Neuronal stem cell (in vitro differentiated cells): ENCODE data around the gene DQX1.

Experiments used
- DNase-seq: peaks from one replicate; pipeline ENCODE4 v3.0.0-alpha.2; 2013; ENCODE audit warnings: low spot score
- H2AFZ ChIP-seq: one replicate; pipeline ENCODE4 v1.6.1; 2013; ENCODE audit warnings: mild to moderate bottlenecking, low read length, inconsistent platforms
- H2AK5ac ChIP-seq: 2 replicates; pipeline ENCODE4 v1.6.1; 2013; ENCODE audit warnings: low read depth, mild to moderate bottlenecking, inconsistent platforms, low read length, moderate library complexity, mixed read lengths
- H2BK120ac ChIP-seq: 2 replicates; pipeline ENCODE4 v1.6.1; 2013; ENCODE audit warnings: low read depth, mild to moderate bottlenecking, inconsistent platforms, low read length, moderate library complexity, mixed read lengths
- H2BK12ac ChIP-seq: one replicate; pipeline ENCODE4 v1.6.1; 2013; ENCODE audit warnings: low read length, inconsistent platforms
- H2BK15ac ChIP-seq: 2 replicates; pipeline ENCODE4 v1.6.1; 2013; ENCODE audit warnings: mild to moderate bottlenecking, low read length, inconsistent platforms, mixed read lengths
- H2BK5ac ChIP-seq: one replicate; pipeline ENCODE4 v1.6.1; 2013; ENCODE audit warnings: inconsistent platforms, mild to moderate bottlenecking, low read length, moderate library complexity
- H3K14ac ChIP-seq: one replicate; pipeline ENCODE4 v1.6.1; 2013; ENCODE audit warnings: low read length, inconsistent platforms
- H3K18ac ChIP-seq: 2 replicates; pipeline ENCODE4 v1.6.1; 2013; ENCODE audit warnings: low read length, inconsistent platforms
- H3K23ac ChIP-seq: 2 replicates; pipeline ENCODE4 v1.6.1; 2013; ENCODE audit warnings: low read depth, mild to moderate bottlenecking, mixed read lengths, low read length, inconsistent platforms; ENCODE audit not compliant: poor library complexity
- H3K27ac ChIP-seq: replicated peaks from 3 replicates; pipeline ENCODE4 v1.5.1; 2013; ENCODE audit warnings: low read length, inconsistent platforms
- H3K27me3 ChIP-seq, 3 experiments: 2 replicates each; pipeline ENCODE4 v1.6.1; 2013; ENCODE audit warnings: low read length in 3 of 3, mild to moderate bottlenecking in 2 of 3, inconsistent platforms in 1 of 3, low read depth in 1 of 3, mixed read lengths in 1 of 3, moderate library complexity in 1 of 3; ENCODE audit not compliant: control insufficient read depth in 3 of 3, insufficient read depth in 3 of 3
- H3K36me3 ChIP-seq, 2 donors: replicated peaks in 1 of 2; 2 replicates each; pipeline ENCODE4 v1.6.1; 2013; ENCODE audit warnings: low read length in 2 of 2; ENCODE audit not compliant: control insufficient read depth in 2 of 2, insufficient read depth in 2 of 2
- H3K4ac ChIP-seq: 2 replicates; pipeline ENCODE4 v1.6.1; 2013; ENCODE audit warnings: inconsistent platforms, mild to moderate bottlenecking, low read length, moderate library complexity
- H3K4me1 ChIP-seq, 2 donors: 1 replicate in 1 of 2; 2 replicates in 1 of 2; pipeline ENCODE4 v1.6.1; 2013; ENCODE audit warnings: low read length in 2 of 2, low read depth in 1 of 2; ENCODE audit not compliant: control insufficient read depth in 2 of 2, insufficient read depth in 1 of 2
- H3K4me2 ChIP-seq: one replicate; pipeline ENCODE4 v1.6.1; 2013; ENCODE audit warnings: mild to moderate bottlenecking, low read length, inconsistent platforms; ENCODE audit not compliant: insufficient read depth, poor library complexity, severe bottlenecking
- H3K4me3 ChIP-seq, 2 donors: 2 replicates each; pipeline ENCODE4 v1.5.1; 2013; ENCODE audit warnings: low read length in 2 of 2, mild to moderate bottlenecking in 2 of 2, inconsistent platforms in 1 of 2, moderate library complexity in 1 of 2
- H3K79me1 ChIP-seq: one replicate; pipeline ENCODE4 v1.6.1; 2013; ENCODE audit warnings: low read depth, mild to moderate bottlenecking, inconsistent platforms, low read length, moderate library complexity
- H3K9ac ChIP-seq: one replicate; pipeline ENCODE4 v1.6.1; 2013; ENCODE audit warnings: mild to moderate bottlenecking, low read depth, low read length, inconsistent platforms; ENCODE audit not compliant: poor library complexity
- H3K9me3 ChIP-seq, 2 donors: replicated peaks in 1 of 2; 2 replicates each; pipeline versions ENCODE3 to v1.6.1; 2013; ENCODE audit warnings: low read length in 2 of 2, mild to moderate bottlenecking in 2 of 2, inconsistent platforms in 1 of 2, low read depth in 1 of 2, mixed read lengths in 1 of 2, moderate library complexity in 1 of 2; ENCODE audit not compliant: control insufficient read depth in 2 of 2, insufficient read depth in 1 of 2
- H4K8ac ChIP-seq: one replicate; pipeline ENCODE4 v1.6.1; 2013; ENCODE audit warnings: low read depth, mild to moderate bottlenecking, inconsistent platforms, low read length, moderate library complexity
- H4K91ac ChIP-seq: one replicate; pipeline ENCODE4 v1.6.1; 2013; ENCODE audit warnings: low read length, low read depth, mild to moderate bottlenecking, inconsistent platforms; ENCODE audit not compliant: poor library complexity
- WGBS, 2 donors: extraction: QIAGEN DNeasy Blood & Tissue Kit; methylation state at CpG; one replicate each; pipeline ENCODE4 v1.1.7; 2013; ENCODE audit warnings: missing lambda C conversion rate in 2 of 2, mixed read lengths in 1 of 2; ENCODE audit not compliant: insufficient read length in 2 of 2, insufficient replicate concordance in 1 of 2; ENCODE audit errors: extremely low coverage in 2 of 2; 5-methylcytosine and 5-hydroxymethylcytosine counted together

Gene DQX1

GRCh38 chr2:74507145-74507925 is 18.7 kb downstream of the DQX1 start, which contains the start of gene PCGF1:
TSS of gene PCGF1 (minus strand) at chr2:74507695. CDS start at chr2:74507668, 27 bp downstream.
- peaks cover 6 to 22% of the 10 kb centered on the region in 2 donors for H3K36me3 ChIP-seq
- H3K23ac ChIP-seq: peak within 1 kb of the TSS; percentile 98
- peak within 1 kb of the TSS; percentile 70 for H2BK120ac ChIP-seq
- peak within 1 kb of the TSS; percentile 99 for H2BK5ac ChIP-seq
- H3K27ac ChIP-seq: peak within 1 kb of the TSS; percentile 98
- H2BK12ac ChIP-seq: peak within 1 kb of the TSS; percentile 98
- peaks cover 3% of the 10 kb centered on the region for H3K79me1 ChIP-seq
- H3K4me2 ChIP-seq: peak within 1 kb of the TSS; percentile 97
- H4K91ac ChIP-seq: no peak within 1 kb of the TSS
- peaks cover 0 to 4% of the 10 kb centered on the region in 2 donors for H3K9me3 ChIP-seq
- DNase-seq: peak; percentile 97
- no peak within 1 kb of the TSS for H3K4ac ChIP-seq
- H2AK5ac ChIP-seq: peak within 1 kb of the TSS; percentile 53
- H4K8ac ChIP-seq: peak within 1 kb of the TSS; percentile 99
- H3K14ac ChIP-seq: peak within 1 kb of the TSS; percentile 100
- H3K4me1 ChIP-seq: peaks cover 7 to 9% of the 10 kb centered on the region in 2 donors
- peaks cover 16 to 76% (median 59%) of the 10 kb centered on the region in 3 experiments for H3K27me3 ChIP-seq
- H3K18ac ChIP-seq: peak within 1 kb of the TSS; percentile 100
- WGBS, 2 donors: no CpG with 5 or more reads among the region's 56 CpGs
- peak within 1 kb of the TSS; percentile 99 for H2AFZ ChIP-seq
- peak within 1 kb of the TSS; percentile 87 to 99 for H3K4me3 ChIP-seq
- peak within 1 kb of the TSS; percentile 100 for H3K9ac ChIP-seq
- H2BK15ac ChIP-seq: peak within 1 kb of the TSS; percentile 77

DNA sequence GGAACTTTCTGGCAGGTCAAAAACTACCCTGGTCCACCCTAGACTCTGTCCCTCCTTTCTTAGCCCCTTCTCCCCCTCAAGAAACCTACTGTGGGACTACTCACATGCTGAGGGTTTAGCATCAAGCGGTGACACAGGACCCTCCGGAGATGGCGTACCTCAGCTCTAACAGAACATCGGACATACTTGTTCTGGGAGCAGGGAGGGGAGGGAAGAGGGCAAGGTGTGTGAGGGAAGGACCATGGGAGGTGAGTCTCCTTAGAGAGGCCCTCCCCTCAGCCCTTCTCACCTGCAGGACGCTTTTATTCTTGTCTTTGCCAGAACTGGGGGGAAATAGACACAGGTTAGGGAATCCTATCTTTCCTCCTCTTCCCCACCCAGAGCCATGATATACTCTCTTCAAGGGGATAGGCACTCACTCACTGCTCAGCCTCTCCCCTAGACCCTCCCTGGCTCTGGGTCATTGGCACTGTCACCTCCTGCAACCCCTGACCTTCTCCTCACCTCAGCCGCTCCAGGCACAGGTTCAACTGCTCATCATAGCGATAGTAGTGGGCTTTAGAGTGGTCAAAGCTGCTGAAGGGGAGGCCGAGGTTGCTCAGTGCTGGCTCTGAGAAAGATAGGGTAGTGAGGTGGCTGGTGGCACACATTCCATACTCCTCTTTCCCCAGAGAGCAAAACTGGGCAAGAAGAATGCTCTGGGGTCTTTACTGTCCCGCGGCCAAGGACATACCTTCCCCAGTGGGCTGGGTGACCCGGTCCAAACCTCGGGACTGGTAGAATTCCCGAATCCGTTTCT is 20.4 kb downstream of the DQX1 start:
- H3K4me1 ChIP-seq: peaks cover 11% of the 10 kb centered on the region in 2 donors
- H3K4me3 ChIP-seq: no peak overlapping the region
- no peak overlapping the region for H2BK120ac ChIP-seq
- no peak overlapping the region for H2BK5ac ChIP-seq
- H2AK5ac ChIP-seq: no peak overlapping the region
- DNase-seq: no peak
- no peak overlapping the region for H3K27ac ChIP-seq
- H4K91ac ChIP-seq: no peak overlapping the region
- H4K8ac ChIP-seq: no peak overlapping the region
- H2AFZ ChIP-seq: no peak overlapping the region
- peaks cover 3% of the 10 kb centered on the region for H3K79me1 ChIP-seq
- peaks cover 29 to 78% (median 59%) of the 10 kb centered on the region in 3 experiments for H3K27me3 ChIP-seq
- no peak overlapping the region for H2BK12ac ChIP-seq
- H3K9me3 ChIP-seq: peaks cover 0 to 4% of the 10 kb centered on the region in 2 donors
- H2BK15ac ChIP-seq: no peak overlapping the region
- no peak overlapping the region for H3K23ac ChIP-seq
- no peak overlapping the region for H3K14ac ChIP-seq
- H3K18ac ChIP-seq: no peak overlapping the region
- no peak overlapping the region for H3K4me2 ChIP-seq
- WGBS, 2 donors: no CpG with 5 or more reads among the region's 14 CpGs
- no peak overlapping the region for H3K4ac ChIP-seq
- peaks cover 6 to 22% of the 10 kb centered on the region in 2 donors for H3K36me3 ChIP-seq
- H3K9ac ChIP-seq: no peak overlapping the region

DNA sequence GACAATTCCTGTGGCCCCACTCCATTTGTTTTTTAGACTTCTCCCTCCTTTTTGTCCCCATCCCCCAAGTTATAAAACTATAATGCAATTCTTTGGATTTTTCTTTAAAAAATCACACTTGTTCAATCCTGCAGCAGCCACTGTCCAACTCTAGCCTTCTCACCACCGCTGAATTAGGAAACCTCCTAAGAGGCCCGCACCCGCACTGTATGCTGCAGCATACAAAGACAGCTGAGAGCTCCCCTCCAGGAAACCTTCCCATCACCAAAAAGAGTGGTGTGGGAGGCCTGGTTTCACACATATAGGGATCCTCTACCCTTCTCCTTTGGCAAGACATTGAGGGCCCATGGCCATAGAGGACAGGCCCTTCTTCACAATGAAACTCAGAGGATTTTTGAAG is 21.4 kb downstream of the DQX1 start:
- H2AFZ ChIP-seq: no peak overlapping the region
- H3K4me1 ChIP-seq: peaks cover 11% of the 10 kb centered on the region in 2 donors
- H3K23ac ChIP-seq: no peak overlapping the region
- no peaks in the 10 kb centered on the region for H3K9me3 ChIP-seq
- H3K4me3 ChIP-seq: no peak overlapping the region
- no peak overlapping the region for H2BK15ac ChIP-seq
- DNase-seq: no peak
- H2BK5ac ChIP-seq: no peak overlapping the region
- peaks cover 6 to 22% of the 10 kb centered on the region in 2 donors for H3K36me3 ChIP-seq
- no peak overlapping the region for H3K18ac ChIP-seq
- no peak overlapping the region for H2AK5ac ChIP-seq
- peaks cover 38 to 78% (median 59%) of the 10 kb centered on the region in 3 experiments for H3K27me3 ChIP-seq
- no peak overlapping the region for H2BK120ac ChIP-seq
- WGBS, 2 donors: no CpG with 5 or more reads among the region's 3 CpGs
- no peak overlapping the region for H3K9ac ChIP-seq
- H4K8ac ChIP-seq: no peak overlapping the region
- H3K4ac ChIP-seq: no peak overlapping the region
- peaks cover 3% of the 10 kb centered on the region for H3K79me1 ChIP-seq
- no peak overlapping the region for H4K91ac ChIP-seq
- H3K27ac ChIP-seq: no peak overlapping the region
- H2BK12ac ChIP-seq: no peak overlapping the region
- H3K4me2 ChIP-seq: no peak overlapping the region
- H3K14ac ChIP-seq: no peak overlapping the region
